HG03066 (cell line): ENCODE data around the gene PSMB7.
"Not testable (repeated sequence)": the region's sequence is repeated elsewhere in the genome, so short reads cannot be mapped to it uniquely, and the experiment has no call there.

Experiments
- ATAC-seq: cut with Tn5 transposase; IDR thresholded peaks from one replicate; pipeline ENCODE4 v1.9.1; 2021; ENCODE audit warnings: low read depth; ENCODE audit not compliant: unreplicated experiment

Gene PSMB7

GRCh38 chr9:124444166-124444565 lies 28.9 kb upstream of the PSMB7 start:
- no peak for ATAC-seq

DNA sequence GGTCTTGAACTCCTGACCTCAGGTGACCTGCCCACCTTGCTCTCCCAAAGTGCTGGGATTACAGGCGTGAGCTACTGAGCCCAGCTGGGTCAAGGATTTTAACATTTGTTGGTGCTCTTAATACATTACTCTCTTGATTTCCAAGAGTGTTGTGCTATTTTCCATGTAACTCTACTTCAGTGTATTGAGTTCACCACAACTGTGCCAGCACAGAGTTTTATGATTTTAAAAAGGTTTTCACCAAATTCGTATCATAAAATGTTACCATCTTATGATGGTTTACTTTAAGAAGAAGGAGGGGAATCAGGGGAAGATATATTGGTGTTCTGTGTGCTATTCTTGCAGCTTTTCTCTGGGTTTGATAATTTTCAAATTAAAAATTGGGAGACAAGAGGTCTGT lies 28.4 kb upstream of the PSMB7 start:
- ATAC-seq, result no peak

GRCh38 chr9:124442826-124443225 lies 27.6 kb upstream of the PSMB7 start:
- no peak for ATAC-seq

DNA sequence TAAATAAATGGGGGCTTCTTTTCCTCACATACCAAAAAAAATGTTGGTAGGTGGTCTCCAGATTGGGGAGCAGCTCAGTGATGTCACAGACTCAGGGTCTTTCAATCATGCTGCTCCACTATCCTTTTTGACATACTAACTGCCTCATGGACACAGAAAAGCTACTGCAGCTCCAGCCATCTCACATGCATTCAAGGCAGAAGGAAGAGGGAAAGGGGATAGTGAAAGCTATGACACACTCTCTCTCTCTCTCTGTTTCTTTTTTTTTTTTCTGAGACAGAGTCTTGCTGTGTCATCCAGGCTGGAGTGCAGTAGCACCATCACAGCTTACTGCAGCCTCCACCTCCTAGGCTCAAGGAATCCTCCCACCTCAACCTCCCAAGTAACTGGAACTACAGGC lies 27.1 kb upstream of the PSMB7 start:
- ATAC-seq, result no peak

DNA sequence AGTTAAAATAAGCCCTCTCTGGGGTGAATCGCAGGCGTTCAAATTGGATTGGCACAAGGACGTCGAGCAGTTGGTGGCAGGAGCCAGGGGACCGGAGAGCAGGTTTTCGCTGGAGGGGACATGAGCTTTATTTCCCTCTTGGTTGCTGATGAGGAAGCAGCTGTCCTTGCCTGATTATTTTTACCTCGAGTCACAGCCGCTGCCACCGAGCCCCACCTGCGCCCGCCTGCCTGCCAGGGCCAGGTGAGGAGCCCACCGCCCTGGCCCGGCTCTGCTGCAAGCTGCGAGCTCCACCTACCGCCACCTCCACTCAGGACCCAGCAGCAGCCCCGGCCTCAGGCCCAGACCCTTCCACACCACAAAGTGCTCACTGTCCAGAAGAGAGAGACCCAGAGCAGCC lies 26.0 kb upstream of the PSMB7 start:
- no peak for ATAC-seq

- no peak for ATAC-seq
These were observed 25.5 kb upstream of the PSMB7 start for GRCh38 chr9:124440786-124441185.

DNA sequence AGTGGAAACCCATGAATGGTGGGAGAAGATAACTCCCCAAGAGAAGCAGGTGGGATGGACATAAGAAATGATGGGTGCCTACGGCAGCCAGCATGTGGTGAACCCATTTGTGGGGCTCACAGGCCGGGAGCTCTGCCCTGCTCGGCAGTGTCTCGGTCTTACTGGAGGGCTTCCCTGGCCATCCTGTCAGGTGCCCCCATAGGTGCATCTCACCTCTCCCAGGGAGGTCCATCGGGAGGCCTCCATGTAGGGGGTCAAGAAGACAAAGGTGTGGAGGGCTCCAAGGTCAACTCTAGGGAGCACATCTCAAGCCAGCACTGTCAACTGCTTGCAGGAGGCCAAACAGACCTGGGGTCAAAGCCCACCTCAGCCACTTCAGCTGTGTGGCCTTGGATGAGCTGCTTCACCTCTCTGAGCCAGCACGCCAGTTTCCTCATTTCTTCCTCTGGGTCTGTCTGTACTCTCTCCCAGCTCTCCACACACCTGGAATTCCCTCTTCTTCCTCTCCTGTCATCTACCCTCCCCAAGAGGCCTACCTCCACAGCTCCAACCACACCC lies 24.5 kb upstream of the PSMB7 start:
- no peak for ATAC-seq

GRCh38 chr9:124439086-124439485 lies 23.8 kb upstream of the PSMB7 start:
- ATAC-seq, result no peak

DNA sequence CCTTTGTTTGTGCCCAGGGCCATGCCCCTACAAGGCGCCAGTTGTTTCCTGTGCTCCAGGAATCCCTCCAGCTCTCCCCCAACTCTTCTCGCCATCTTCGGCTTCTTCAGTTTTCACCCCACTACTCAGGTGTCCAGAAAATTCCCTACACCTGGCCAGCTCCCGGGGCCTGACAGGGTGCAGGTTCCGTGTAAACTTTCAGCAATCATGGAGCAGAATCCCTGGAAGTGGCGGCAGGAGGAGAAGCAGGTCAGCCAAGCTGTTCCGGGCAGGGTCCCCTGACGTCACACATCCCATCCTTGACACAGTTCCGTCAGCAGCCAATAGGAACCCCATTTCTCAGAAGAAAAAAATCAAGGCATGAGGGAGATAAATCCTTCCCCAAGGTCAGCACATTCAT lies 22.8 kb upstream of the PSMB7 start:
- no peak for ATAC-seq

- ATAC-seq, result no peak
These were observed 21.8 kb upstream of the PSMB7 start for GRCh38 chr9:124437086-124437485.

DNA sequence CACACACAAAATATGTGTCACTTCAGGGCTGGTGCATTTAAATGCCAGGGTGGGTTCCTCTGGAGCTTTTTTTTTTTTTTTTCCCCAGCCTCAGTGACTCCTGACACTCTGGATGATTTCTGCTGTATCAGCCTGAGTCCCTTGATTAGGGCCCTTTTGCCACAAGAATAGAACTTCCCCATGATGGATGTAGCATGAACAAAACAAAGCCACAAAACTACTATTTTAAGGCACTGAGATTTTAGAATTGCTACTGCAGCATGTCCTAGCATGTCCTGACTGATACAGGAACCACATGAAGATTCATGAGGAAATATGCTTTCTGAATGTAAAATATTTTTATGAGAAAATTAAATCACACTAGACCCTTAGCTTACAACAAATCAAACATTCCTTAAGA lies 21.1 kb upstream of the PSMB7 start:
- no peak for ATAC-seq

GRCh38 chr9:124429530-124429867 lies 14.3 kb upstream of the PSMB7 start:
- ATAC-seq, result no peak

DNA sequence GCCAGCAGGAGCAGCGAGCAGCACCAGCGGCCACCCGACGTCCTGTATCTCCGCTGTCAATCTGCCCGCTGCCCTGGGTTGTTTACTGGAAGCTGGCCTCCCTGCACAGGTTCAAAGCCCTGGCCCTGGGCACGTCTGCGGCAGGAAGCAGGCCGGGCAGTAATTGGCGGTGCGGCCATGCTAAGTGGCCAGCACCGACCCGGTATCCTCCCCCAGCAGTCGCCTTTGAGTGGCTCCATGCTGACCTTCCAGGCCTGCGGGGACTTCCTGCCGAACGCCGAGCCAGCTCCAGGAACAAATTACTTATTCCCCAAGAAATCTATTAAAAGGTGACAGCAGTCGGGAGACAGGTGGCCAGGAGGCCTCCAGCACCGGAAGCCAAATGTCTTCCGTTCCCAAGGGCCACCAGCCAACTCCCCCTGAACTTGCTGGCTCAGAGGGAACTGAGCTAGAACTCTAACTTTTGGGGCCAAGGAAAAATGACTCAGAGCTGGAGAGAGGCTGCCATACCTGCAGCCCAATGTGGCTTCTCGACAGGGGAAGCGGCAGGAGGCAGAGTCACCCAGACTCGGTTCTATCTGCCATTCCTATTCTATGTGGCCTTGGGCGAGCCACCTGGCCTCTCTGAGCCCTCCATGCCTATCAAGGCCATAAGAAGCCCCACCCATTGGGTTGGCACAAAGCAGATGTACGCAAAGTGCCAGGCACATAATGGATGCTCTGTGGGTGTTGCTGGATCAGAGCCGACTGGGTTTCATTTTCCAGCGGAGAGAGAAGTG lies 13.7 kb upstream of the PSMB7 start:
- ATAC-seq, result no peak

- no peak for ATAC-seq
These were observed 12.0 kb upstream of the PSMB7 start for GRCh38 chr9:124427281-124427680.

- no peak for ATAC-seq
These were observed 11.1 kb upstream of the PSMB7 start for GRCh38 chr9:124426361-124426760.

DNA sequence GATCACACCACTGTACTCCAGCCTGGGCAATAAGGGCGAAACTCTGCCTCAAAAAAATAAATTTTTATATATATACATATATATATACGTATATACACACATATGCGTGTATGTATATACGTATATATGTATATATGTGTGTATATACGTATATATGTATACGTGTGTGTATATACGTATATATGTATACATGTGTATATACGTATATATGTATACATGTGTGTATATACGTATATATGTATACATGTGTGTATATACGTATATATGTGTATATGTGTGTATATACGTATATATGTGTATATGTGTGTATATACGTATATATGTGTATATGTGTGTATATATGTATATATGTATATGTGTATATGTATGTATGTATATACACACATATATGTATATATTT lies 10.5 kb upstream of the PSMB7 start:
- not testable (repeated sequence) for ATAC-seq

GRCh38 chr9:124423591-124423990 lies 8.3 kb upstream of the PSMB7 start:
- ATAC-seq, result no peak

GRCh38 chr9:124423155-124423554 lies 7.9 kb upstream of the PSMB7 start:
- ATAC-seq, result no peak

DNA sequence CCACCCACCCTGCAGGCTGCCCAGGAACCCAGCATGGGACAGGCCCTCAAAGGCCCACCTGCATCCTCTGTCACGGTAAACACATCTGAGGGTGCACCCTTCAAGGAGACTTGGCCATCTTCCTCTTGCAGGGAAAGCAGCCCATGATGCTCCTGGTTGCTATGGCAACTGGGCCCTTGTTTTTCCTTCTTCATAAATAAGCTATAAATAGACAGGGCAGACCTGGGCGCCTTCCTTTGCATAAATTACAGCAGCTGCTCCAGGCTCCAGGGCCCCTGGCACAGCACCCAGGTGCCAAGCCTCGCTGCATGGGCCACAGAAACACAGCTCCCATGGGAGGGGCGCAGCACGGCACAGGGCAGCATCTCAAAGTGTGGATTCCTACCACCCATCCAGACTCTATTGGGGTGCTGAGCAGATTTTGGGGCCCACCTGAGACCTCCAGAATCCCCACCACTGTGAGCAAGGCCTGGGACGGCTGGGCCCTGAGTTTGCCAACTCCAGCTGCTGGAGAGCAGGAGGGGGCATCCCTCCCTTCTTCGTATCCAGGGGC lies 5.8 kb upstream of the PSMB7 start:
- no peak for ATAC-seq

DNA sequence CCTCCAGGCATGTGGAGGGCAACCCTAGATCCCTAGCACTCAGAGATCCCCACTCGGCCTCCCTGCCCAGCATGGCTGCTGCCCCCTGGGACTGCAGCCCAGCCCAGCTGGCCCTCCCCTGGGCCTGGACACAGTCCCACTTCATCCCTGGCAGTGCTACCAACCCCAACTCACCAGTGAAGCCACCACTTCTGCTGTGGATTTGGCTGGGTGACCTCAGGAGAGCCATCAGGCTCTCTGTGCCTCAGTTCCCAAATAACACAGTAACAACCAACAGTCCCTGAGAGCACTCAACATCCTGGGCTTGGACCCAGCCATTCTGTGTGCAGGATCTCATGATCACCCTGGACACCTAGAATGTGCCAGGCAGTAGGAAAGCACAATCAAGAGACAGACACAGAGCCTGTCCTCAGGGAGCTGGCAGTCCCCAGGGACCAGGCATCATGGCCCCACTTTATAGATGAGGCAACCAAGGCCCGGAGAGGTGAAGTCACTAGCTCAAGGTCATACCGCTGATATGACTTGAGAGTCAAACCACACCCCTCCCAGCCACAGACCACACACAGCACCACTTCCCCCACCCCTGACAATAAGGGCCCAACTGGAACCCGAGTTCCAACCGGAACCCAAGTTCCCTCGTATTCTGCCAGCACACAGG lies 4.7 kb upstream of the PSMB7 start:
- no peak for ATAC-seq

DNA sequence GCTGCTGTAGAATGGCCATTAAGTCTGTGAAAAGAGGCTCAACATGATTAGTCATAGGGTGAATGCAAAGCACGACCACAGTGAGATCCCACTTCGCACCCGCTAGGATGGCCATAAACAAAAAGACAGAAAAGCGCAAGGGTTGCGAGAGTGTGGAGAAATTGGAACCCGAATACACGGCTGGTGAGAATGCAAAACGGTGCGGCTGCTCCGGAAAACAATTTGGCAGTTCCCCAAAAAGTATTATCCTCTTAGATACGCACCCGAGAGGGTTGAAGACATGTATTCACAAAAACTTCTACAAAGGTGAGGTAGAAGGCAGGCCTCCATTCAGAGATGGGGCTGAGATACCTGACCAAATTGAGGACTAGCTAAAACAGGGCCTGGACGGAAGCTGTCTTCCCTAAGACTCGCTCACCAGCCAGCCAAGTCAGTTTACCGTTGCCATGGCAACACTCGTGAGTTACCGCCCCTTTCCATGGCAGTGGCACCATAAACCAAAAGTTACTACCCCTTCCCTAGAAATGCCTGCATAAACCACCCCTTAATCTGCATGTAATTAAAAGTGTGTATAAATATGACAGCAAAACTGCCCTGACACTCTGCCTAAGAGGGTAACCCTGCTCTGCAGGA lies 726 bp upstream of the PSMB7 start:
- no peak for ATAC-seq
